GM18951 (cell line): ENCODE results near the gene WLS.
"Not testable (repeated sequence)": the region's sequence is repeated elsewhere in the genome, so short reads cannot be mapped to it uniquely, and the experiment has no call there.

Experiments
- POLR2A ChIP-seq: IDR thresholded peaks from 4 replicates; pipeline ENCODE4 v1.6.1; 2011; ENCODE audit warnings: mild to moderate bottlenecking; ENCODE audit not compliant: insufficient read length, insufficient read depth; ENCODE audit errors: extremely low read depth
- in situ Hi-C: fragments of 300-500 bp; cut with MboI; formaldehyde crosslinking; loops from one replicate; pipeline ENCODE4 v1.12.0; 2022; ENCODE audit warnings: low sequenced_read_pairs, mixed read lengths, inconsistent platforms; ENCODE audit not compliant: unreplicated experiment

Gene WLS

GRCh38 chr1:68181165-68181556 lies 51.2 kb downstream of the WLS start:
- in situ Hi-C loops, result no loop called here

GRCh38 chr1:68180441-68181164 lies 51.7 kb downstream of the WLS start:
- no peak for TF ChIP-seq POLR2A
- in situ Hi-C loops, result no loop called here

More at GRCh38 chr1:68181165-68181556, 51.2 kb downstream of the WLS start:
- TF ChIP-seq POLR2A, result no peak

GRCh38 chr1:68178821-68179490 lies 53.4 kb downstream of the WLS start:
- in situ Hi-C loops, result no loop called here
- no peak for TF ChIP-seq POLR2A

GRCh38 chr1:68175621-68176398 lies 56.5 kb downstream of the WLS start:
- in situ Hi-C loops, result no loop called here
- no peak for TF ChIP-seq POLR2A

GRCh38 chr1:68174738-68175113 lies 57.6 kb downstream of the WLS start:
- in situ Hi-C loops, result no loop called here
- TF ChIP-seq POLR2A, result no peak

- TF ChIP-seq POLR2A, result no peak
- in situ Hi-C loops, result no loop called here
Observed at GRCh38 chr1:68173936-68174737, 58.2 kb downstream of the WLS start.

GRCh38 chr1:68173283-68173935 lies 58.9 kb downstream of the WLS start:
- no peak for TF ChIP-seq POLR2A
- in situ Hi-C loops, result no loop called here

- in situ Hi-C loops, result not testable (repeated sequence)
Observed at GRCh38 chr1:68171795-68172194, 60.5 kb downstream of the WLS start.

- in situ Hi-C loops, result no loop called here
Observed at GRCh38 chr1:68168545-68169171, 63.7 kb downstream of the WLS start.

GRCh38 chr1:68167211-68167610 lies 65.1 kb downstream of the WLS start:
- no peak for TF ChIP-seq POLR2A
- in situ Hi-C loops, result no loop called here

More at GRCh38 chr1:68168545-68169171, 63.7 kb downstream of the WLS start:
- no peak for TF ChIP-seq POLR2A

GRCh38 chr1:68166348-68166747 lies 66.0 kb downstream of the WLS start:
- in situ Hi-C loops, result no loop called here
- TF ChIP-seq POLR2A, result no peak

- in situ Hi-C loops, result no loop called here
Observed at GRCh38 chr1:68165665-68166064, 66.7 kb downstream of the WLS start.

More at GRCh38 chr1:68165665-68166064, 66.7 kb downstream of the WLS start:
- no peak for TF ChIP-seq POLR2A
